Measurements from ENCODE around the gene ANKRD35. TPM values are rescaled to one million over a fixed set of nuclear protein-coding genes. Genes with fewer than 3 reads are reported as not detected.

The ANKRD35 gene
- total and polyA plus RNA-seq, 2 experiments from 2014 or later: 3.6 to 5.6 TPM

- DNase-seq (ENCODE audit: low spot score) (no peak), ATAC-seq (no peak)
- Histone ChIP-seq H3K79me2 (replicated peaks; ENCODE audit: insufficient read depth) (no peaks in the 10 kb centered on the region), H3K4me1 (ENCODE audit: insufficient read depth) (no peaks in the 10 kb centered on the region), H3K27ac (ENCODE audit: low read depth) (no peak overlapping the region), H3K27me3 (ENCODE audit: insufficient read depth) (no peaks in the 10 kb centered on the region), H3K4me2 (no peak overlapping the region), H3F3A (replicated peaks; ENCODE audit: low read depth) (no peaks in the 10 kb centered on the region), H3K4me3 (no peak overlapping the region), H2AFZ (no peak overlapping the region), H3K9me2 (ENCODE audit: insufficient read depth) (no peaks in the 10 kb centered on the region), H4K20me1 (replicated peaks; ENCODE audit: insufficient read depth) (no peaks in the 10 kb centered on the region), H3K36me3 (ENCODE audit: insufficient read depth) (no peaks in the 10 kb centered on the region)
- Mint-ChIP-seq H3K9me3 (no peaks in the 10 kb centered on the region; the same call in 2 of the 3 replicates), H3K4me1 (no peaks in the 10 kb centered on the region; the same call in 2 of the 3 replicates), H3K27me3 (ENCODE audit: insufficient read depth, low read depth, poor library complexity) (peaks cover 14% of the 10 kb centered on the region), H3K4me3 (no peak overlapping the region), H3K27ac (no peak overlapping the region), H3K36me3 (ENCODE audit: low read depth) (no peaks in the 10 kb centered on the region)
- no peak for TF ChIP-seq JUNB (IDR thresholded peaks at IDR 0.05; ENCODE audit: unreplicated experiment)
- no peak for TF ChIP-seq ETS1 (IDR thresholded peaks at IDR 0.05)
- TF ChIP-seq REST (IDR thresholded peaks at IDR 0.05; ENCODE audit: unreplicated experiment): no peak
- no peak for TF ChIP-seq ZNF331 (CRISPR knock-in tag; IDR thresholded peaks at IDR 0.05; ENCODE audit: low read depth)
- no peak for TF ChIP-seq CTCF (conservative IDR thresholded peaks at IDR 0.05; ENCODE audit: low read depth in 2 of 2)
- TF ChIP-seq ZNF462 (CRISPR knock-in tag; IDR thresholded peaks at IDR 0.05): no peak
- no peak for TF ChIP-seq CREB1 (CRISPR knock-in tag; IDR thresholded peaks at IDR 0.05; ENCODE audit: low read depth)
- no peak for TF ChIP-seq EZH2phosphoT487 (IDR thresholded peaks at IDR 0.05; ENCODE audit: unreplicated experiment)
Measured at GRCh38 chr1:145897969-145898368, 12.3 kb upstream of the ANKRD35 start.
